Stimulated activated CD4-positive, alpha-beta T cell treated with anti-CD3 and anti-CD28 coated beads, Interleukin-15, amount 100 ng/mL, for 24 hours (primary cell): Measurements from ENCODE around the gene KIF6.

Source experiments
- DNase-seq: peaks from one replicate; pipeline ENCODE4 v3.0.0-alpha.2; 2020

The KIF6 gene

GRCh38 chr6:39367700-39368099 lies 357.5 kb downstream of the KIF6 start:
- no peak for DNase-seq

- no peak for DNase-seq
Measured at GRCh38 chr6:39366931-39367618, 358.1 kb downstream of the KIF6 start.

GRCh38 chr6:39365281-39366074 lies 359.7 kb downstream of the KIF6 start:
- no peak for DNase-seq

- DNase-seq = no peak
Measured at GRCh38 chr6:39363280-39363679, 361.9 kb downstream of the KIF6 start.

- DNase-seq = no peak
Measured at GRCh38 chr6:39362487-39362865, 362.7 kb downstream of the KIF6 start.

GRCh38 chr6:39361657-39362486 lies 363.3 kb downstream of the KIF6 start:
- DNase-seq = peak; percentile 67

GRCh38 chr6:39360378-39360777 lies 364.8 kb downstream of the KIF6 start:
- DNase-seq = no peak

- no peak for DNase-seq
Measured at GRCh38 chr6:39357998-39358686, 367.1 kb downstream of the KIF6 start.

- DNase-seq = no peak
Measured at GRCh38 chr6:39353698-39354315, 371.4 kb downstream of the KIF6 start.

- no peak for DNase-seq
Measured at GRCh38 chr6:39350723-39351505, 374.3 kb downstream of the KIF6 start.

GRCh38 chr6:39348740-39349139 lies 376.5 kb downstream of the KIF6 start:
- DNase-seq = no peak

GRCh38 chr6:39347906-39348585 lies 377.2 kb downstream of the KIF6 start:
- DNase-seq = peak; percentile 74

GRCh38 chr6:39347206-39347605 lies 378.0 kb downstream of the KIF6 start:
- DNase-seq = no peak

GRCh38 chr6:39344821-39345280 lies 380.4 kb downstream of the KIF6 start:
- no peak for DNase-seq

- no peak for DNase-seq
Measured at GRCh38 chr6:39343396-39343870, 381.8 kb downstream of the KIF6 start.

- DNase-seq = no peak
Measured at GRCh38 chr6:39342692-39343395, 382.4 kb downstream of the KIF6 start.

GRCh38 chr6:39341937-39342336 lies 383.3 kb downstream of the KIF6 start:
- no peak for DNase-seq

- no peak for DNase-seq
Measured at GRCh38 chr6:39341352-39341751, 383.9 kb downstream of the KIF6 start.

- no peak for DNase-seq
Measured at GRCh38 chr6:39339868-39340550, 385.2 kb downstream of the KIF6 start.
